BJ (cell line): Measurements from ENCODE around the gene GBX1. TPM values are rescaled to one million over a fixed set of nuclear protein-coding genes. Genes with fewer than 3 reads are reported as not detected.
A peak's percentile ranks its signal among the peaks of the same experiment; 100 is the strongest.

ENCODE experiments used
- CTCF ChIA-PET: fragments of 350-600 bp; formaldehyde crosslinking; extraction: SDS; loops from one replicate; lab custom pipeline; 2021; ENCODE audit warnings: antibody characterized with exemption, inconsistent platforms; lab: Yijun Ruan, JAX
- POLR2A ChIA-PET: fragments of 300-600 bp; sonication (Branson Sonifier 250); formaldehyde crosslinking; extraction: SDS; loops from one replicate; lab custom pipeline; 2021; ENCODE audit warnings: antibody characterized with exemption; lab: Charles Lee
- DNase-seq: peaks from one replicate; pipeline ENCODE4 v3.0.0-alpha.2; 2011; ENCODE audit warnings: low read depth
- H3K27me3 ChIP-seq: 2 replicates; pipeline ENCODE4 v1.6.0; 2011; ENCODE audit warnings: low read length; ENCODE audit not compliant: control insufficient read depth, insufficient read depth
- H3K36me3 ChIP-seq: 2 replicates; pipeline ENCODE4 v1.5.1; 2011; ENCODE audit warnings: low read length; ENCODE audit not compliant: control insufficient read depth, insufficient read depth
- H3K4me3 ChIP-seq: 2 replicates; pipeline ENCODE4 v1.5.1; 2011; ENCODE audit warnings: low read depth, mild to moderate bottlenecking, control low read depth, low read length
- polyA plus RNA-seq: library from polyadenylated mRNA; depleted of rRNA; stranded (reverse); fragments of >200 nt; gene quantifications from 2 replicates; pipeline ENCODE4 v1.2.3, GENCODE V29; 2011
- TF ChIP-seq, protein P1 (sequence below): IDR thresholded peaks from 2 replicates; pipeline ENCODE4 v1.5.1; 2011; ENCODE audit warnings: low read depth, mild to moderate bottlenecking, control low read depth, inconsistent platforms, low read length, moderate library complexity; ENCODE audit not compliant: insufficient read depth

The GBX1 gene
- polyA plus RNA-seq, 1 experiment: not detected

DNA sequence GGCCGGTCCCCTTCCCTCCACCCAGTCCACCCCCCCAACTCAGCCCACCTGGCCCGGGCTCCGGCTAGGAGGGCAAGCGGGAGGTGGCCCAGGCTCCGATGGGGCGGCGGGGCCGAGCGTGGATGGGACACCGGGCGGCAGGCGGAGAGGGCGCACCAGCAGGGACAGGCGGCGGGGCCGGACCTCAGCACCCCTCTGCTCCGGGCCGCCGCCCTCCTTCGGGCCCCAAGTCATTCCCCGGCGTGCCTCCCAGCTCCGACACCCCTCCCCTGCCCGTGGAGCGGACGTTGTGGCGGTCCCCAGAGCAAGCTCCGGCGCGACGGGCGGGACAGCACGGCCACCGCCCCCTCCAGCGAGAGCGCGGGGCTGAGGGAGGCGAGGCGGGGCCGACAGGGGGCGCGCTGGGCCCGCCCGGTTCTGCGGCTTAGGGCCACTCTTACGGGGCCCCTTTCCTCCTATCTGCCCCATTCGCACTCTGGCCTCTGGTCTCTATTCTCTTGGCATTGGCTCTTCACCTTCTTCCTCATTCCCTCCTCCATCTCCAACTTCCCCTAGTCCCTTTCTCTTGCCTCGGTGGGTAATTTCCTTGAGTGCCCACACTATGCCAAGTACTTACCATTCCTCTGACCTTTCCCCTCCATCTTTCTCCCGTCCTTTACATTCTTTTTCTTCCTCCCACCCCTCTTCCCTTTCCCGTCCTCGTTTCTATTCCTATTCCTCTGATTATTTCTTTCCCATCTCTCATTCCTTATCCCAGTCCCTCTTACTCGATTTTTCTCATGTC is 701 bp upstream of the GBX1 start:
- Histone ChIP-seq H3K27me3 (peaks cover 44% of the 10 kb centered on the region), H3K36me3 (no peaks in the 10 kb centered on the region), H3K4me3 (no peak overlapping the region)
- ChIA-PET POLR2A (interaction anchor here (0.7 kb wide), 1 partner anchor 275 kb away, joined by 10 read pairs; no protein-coding TSS in a partner anchor), CTCF (interaction anchor here (0.5 to 1.6 kb wide), 10 partner anchors 9 to 183 kb away, joined by 3 to 7 read pairs (median 4); no protein-coding TSS in a partner anchor)
- TF ChIP-seq, protein P1, sequence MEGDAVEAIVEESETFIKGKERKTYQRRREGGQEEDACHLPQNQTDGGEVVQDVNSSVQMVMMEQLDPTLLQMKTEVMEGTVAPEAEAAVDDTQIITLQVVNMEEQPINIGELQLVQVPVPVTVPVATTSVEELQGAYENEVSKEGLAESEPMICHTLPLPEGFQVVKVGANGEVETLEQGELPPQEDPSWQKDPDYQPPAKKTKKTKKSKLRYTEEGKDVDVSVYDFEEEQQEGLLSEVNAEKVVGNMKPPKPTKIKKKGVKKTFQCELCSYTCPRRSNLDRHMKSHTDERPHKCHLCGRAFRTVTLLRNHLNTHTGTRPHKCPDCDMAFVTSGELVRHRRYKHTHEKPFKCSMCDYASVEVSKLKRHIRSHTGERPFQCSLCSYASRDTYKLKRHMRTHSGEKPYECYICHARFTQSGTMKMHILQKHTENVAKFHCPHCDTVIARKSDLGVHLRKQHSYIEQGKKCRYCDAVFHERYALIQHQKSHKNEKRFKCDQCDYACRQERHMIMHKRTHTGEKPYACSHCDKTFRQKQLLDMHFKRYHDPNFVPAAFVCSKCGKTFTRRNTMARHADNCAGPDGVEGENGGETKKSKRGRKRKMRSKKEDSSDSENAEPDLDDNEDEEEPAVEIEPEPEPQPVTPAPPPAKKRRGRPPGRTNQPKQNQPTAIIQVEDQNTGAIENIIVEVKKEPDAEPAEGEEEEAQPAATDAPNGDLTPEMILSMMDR: peak; percentile 40
- no peak for DNase-seq

DNA sequence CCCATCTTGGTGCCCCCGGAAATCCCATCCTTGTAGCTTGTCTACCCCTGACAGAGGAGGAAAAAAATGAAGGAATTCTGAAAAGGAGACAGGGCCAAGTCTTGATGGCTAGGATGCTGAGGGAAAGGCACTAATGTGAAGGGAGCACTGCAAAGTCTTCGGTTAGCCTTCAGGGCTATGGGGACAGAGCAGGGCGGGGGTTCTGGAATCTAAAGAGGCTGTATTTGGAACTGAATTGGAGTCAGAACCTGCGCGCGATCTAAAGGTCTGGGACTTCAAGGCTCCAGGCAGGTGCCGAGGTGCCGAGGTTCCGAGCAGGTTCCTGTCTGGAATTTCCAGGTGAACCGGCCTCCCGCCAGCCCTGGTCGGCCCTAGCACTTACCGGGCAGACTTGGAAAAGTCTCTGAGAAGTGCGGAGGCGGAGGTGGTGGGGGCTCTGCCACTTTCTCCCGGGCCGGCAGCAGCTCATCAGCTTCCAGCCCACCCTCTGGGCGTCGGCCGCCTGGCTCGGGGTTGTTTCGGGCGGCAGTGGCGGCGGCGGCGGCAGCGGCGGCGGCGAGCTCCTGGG is 781 bp downstream of the GBX1 start:
- Histone ChIP-seq H3K4me3 (no peak overlapping the region), H3K36me3 (no peaks in the 10 kb centered on the region), H3K27me3 (peaks cover 50% of the 10 kb centered on the region)
- DNase-seq: no peak
- ChIA-PET CTCF (interaction anchor here (0.8 to 1.6 kb wide), 7 partner anchors 9 to 204 kb away, joined by 3 to 4 read pairs (median 3); no protein-coding TSS in a partner anchor), POLR2A (interaction anchor here (0.6 kb wide), 1 partner anchor 395 kb away, joined by 15 read pairs; no protein-coding TSS in a partner anchor)
- TF ChIP-seq, protein P1: no peak

DNA sequence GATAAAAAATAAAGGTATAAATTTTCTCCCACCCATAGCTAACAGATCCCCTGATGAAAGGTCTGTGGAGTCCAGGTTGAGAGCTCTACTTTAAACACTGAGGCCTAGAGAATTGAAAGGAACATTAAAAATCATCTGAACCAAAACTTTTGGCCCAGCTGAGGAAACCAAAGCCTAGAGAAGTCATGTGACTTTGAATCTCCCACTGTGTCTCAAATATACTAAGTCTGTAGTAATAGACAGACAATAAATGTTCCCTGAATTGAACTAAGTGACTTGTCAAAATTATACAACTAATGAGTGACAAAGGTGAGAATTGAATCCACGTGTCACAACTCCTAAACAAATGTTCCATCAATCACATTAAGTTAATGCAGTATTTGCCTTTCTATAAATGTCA is 5.7 kb downstream of the GBX1 start:
- no peak for DNase-seq
- no peaks in the 10 kb centered on the region for H3K36me3 ChIP-seq
- ChIA-PET POLR2A (no interaction called here), CTCF (no interaction called here)
- H3K27me3 ChIP-seq: peaks cover 37% of the 10 kb centered on the region
- TF ChIP-seq, protein P1: no peak
- no peak overlapping the region for H3K4me3 ChIP-seq

DNA sequence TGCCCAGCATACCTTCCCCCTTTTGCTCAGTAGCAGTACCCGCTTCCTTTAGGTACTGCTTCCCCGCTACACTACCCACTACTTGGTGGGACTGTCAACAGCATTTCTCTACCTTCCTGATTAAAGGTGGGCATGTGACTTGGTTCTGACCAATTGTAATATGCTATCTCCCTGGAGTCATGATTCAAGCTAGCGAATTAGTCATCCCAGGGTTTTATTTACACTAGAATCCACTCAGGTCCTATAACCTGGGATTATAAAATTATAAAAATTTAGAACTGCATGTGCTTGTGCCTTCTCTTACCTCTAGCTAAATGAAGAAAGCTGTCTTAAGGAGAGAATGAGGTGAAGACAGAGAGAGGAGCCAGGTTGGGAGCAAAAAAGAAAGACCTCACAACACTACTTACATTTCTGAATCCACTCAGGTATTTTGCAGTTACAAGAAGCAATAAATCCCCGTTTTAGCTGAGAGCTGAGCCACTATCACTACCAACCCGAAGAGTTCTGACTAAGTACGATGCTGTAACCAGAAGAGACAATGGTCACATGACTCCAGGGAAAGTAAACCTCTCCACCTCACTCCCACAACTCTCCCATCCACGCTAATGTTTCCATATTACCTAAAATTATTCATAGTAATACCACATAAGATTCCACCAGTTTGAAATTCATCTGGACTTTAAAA is 9.7 kb downstream of the GBX1 start:
- TF ChIP-seq, protein P1: no peak
- no peak for DNase-seq

More for the DNA sequence above, 9.7 kb downstream of the GBX1 start:
- Histone ChIP-seq H3K36me3 (no peaks in the 10 kb centered on the region), H3K4me3 (no peak overlapping the region), H3K27me3 (peaks cover 19% of the 10 kb centered on the region)
- POLR2A ChIA-PET: no interaction called here
- CTCF ChIA-PET: interaction anchor here (0.7 to 1.7 kb wide), 5 partner anchors 9 to 33 kb away, joined by 3 to 10 read pairs (median 4); no protein-coding TSS in a partner anchor
